ENCODE data around the gene DGAT2L6.
A peak's percentile ranks its signal among the peaks of the same experiment; 100 is the strongest.

The DGAT2L6 gene

DNA sequence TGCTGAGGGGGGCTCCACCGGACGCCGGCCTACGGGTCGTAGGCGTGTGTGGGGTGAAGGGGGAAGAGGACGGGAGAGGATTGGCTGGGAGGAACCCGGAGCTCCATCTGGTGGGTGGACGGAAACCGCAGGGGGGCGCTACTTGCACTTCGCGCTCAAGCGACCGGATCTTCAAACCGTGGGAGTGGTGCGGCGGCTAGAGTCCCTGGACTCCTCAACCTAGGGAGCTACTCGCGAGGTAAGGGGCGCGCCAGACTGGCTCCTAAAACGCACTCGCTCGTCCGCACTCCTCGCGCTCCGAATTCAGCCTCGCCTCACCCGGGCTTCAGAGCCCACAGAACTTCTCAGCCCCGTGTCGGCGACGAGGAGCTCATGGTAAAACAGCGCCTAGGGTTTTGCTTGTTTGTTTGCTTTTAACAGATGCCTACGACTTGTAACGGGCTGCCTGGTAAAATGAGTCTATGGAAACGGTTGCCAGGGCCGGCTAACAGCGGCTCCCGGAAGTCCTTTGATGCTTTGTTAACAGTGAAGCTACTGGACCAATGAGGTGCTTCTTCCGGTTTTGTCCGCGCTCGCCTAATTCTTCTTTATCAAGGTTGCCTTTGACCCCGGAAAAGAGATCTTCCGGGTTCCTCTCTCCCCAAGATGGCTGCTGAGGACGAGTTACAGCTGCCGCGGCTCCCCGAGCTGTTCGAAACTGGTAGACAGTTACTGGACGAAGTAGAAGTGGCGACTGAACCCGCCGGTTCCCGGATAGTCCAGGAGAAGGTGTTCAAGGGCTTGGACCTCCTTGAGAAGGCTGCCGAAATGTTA lies 43.8 kb upstream of the DGAT2L6 start, which contains the start of gene IGBP1:
Gene IGBP1, plus strand, starts transcription at position 145 of the 813 bp plus-strand sequence. Its CDS starts 501 bp downstream, at position 646.
- peak; percentile 63 for TF ChIP-seq CTCF (IDR thresholded peaks at IDR 0.05)
- H3K27ac ChIP-seq: peak within 1 kb of the TSS; percentile 92

GRCh38 chrX:70134116-70134477 lies 43.2 kb upstream of the DGAT2L6 start:
- Histone ChIP-seq H3K27me3 (ENCODE audit: control insufficient read depth, insufficient read depth, low read length) (no peaks in the 10 kb centered on the region), H3K4me1 (peaks cover 4% of the 10 kb centered on the region), H3K36me3 (ENCODE audit: control insufficient read depth, insufficient read depth, low read length) (no peaks in the 10 kb centered on the region), H3K9me3 (ENCODE audit: control insufficient read depth, low read length) (no peaks in the 10 kb centered on the region), H3K4me3 (ENCODE audit: low read depth, low read length) (peak overlapping the region; percentile 74), H3K9ac (peak overlapping the region; percentile 67), H3K27ac (peak overlapping the region; percentile 92), H2AFZ (peak overlapping the region; percentile 92), H3K79me2 (no peaks in the 10 kb centered on the region), H3K4me2 (ENCODE audit: low read length) (peak overlapping the region; percentile 64)
- no peak for TF ChIP-seq CTCF (IDR thresholded peaks at IDR 0.05)

More for the DNA sequence above, 43.8 kb upstream of the DGAT2L6 start, which contains the start of gene IGBP1:
- H3K36me3 ChIP-seq (ENCODE audit: control insufficient read depth, insufficient read depth, low read length): no peaks in the 10 kb centered on the region
- peak within 1 kb of the TSS; percentile 67 for H3K9ac ChIP-seq
- H3K27me3 ChIP-seq (ENCODE audit: control insufficient read depth, insufficient read depth, low read length): no peaks in the 10 kb centered on the region
- peak within 1 kb of the TSS; percentile 68 for H3K4me2 ChIP-seq (ENCODE audit: low read length)
- peak within 1 kb of the TSS; percentile 74 for H3K4me3 ChIP-seq (ENCODE audit: low read depth, low read length)
- no peaks in the 10 kb centered on the region for H3K79me2 ChIP-seq
- peaks cover 4% of the 10 kb centered on the region for H3K4me1 ChIP-seq
- H3K9me3 ChIP-seq (ENCODE audit: control insufficient read depth, low read length): no peaks in the 10 kb centered on the region
- peak within 1 kb of the TSS; percentile 92 for H2AFZ ChIP-seq

- Histone ChIP-seq H3K9me3 (ENCODE audit: control insufficient read depth, low read length) (no peaks in the 10 kb centered on the region), H3K4me2 (ENCODE audit: low read length) (no peak overlapping the region), H2AFZ (no peak overlapping the region), H3K36me3 (ENCODE audit: control insufficient read depth, insufficient read depth, low read length) (no peaks in the 10 kb centered on the region), H3K4me3 (ENCODE audit: low read depth, low read length) (no peak overlapping the region), H3K9ac (no peak overlapping the region), H3K27ac (no peak overlapping the region), H3K27me3 (ENCODE audit: control insufficient read depth, insufficient read depth, low read length) (no peaks in the 10 kb centered on the region), H3K4me1 (peaks cover 4% of the 10 kb centered on the region), H3K79me2 (no peaks in the 10 kb centered on the region)
- no peak for TF ChIP-seq CTCF (IDR thresholded peaks at IDR 0.05)
Observed at GRCh38 chrX:70138622-70139021, 38.7 kb upstream of the DGAT2L6 start.

GRCh38 chrX:70139736-70140135 lies 37.5 kb upstream of the DGAT2L6 start:
- Histone ChIP-seq H2AFZ (no peak overlapping the region), H3K36me3 (ENCODE audit: control insufficient read depth, insufficient read depth, low read length) (no peaks in the 10 kb centered on the region), H3K27me3 (ENCODE audit: control insufficient read depth, insufficient read depth, low read length) (no peaks in the 10 kb centered on the region), H3K4me3 (ENCODE audit: low read depth, low read length) (no peak overlapping the region), H3K4me2 (ENCODE audit: low read length) (no peak overlapping the region), H3K9ac (no peak overlapping the region), H3K27ac (no peak overlapping the region), H3K79me2 (no peaks in the 10 kb centered on the region), H3K9me3 (ENCODE audit: control insufficient read depth, low read length) (no peaks in the 10 kb centered on the region), H3K4me1 (peaks cover 4% of the 10 kb centered on the region)
- TF ChIP-seq CTCF (IDR thresholded peaks at IDR 0.05): no peak

GRCh38 chrX:70141373-70141772 lies 35.9 kb upstream of the DGAT2L6 start:
- Histone ChIP-seq H3K4me2 (ENCODE audit: low read length) (no peak overlapping the region), H3K79me2 (no peaks in the 10 kb centered on the region), H3K4me3 (ENCODE audit: low read depth, low read length) (no peak overlapping the region)

More at GRCh38 chrX:70141373-70141772, 35.9 kb upstream of the DGAT2L6 start:
- H2AFZ ChIP-seq: no peak overlapping the region
- H3K9ac ChIP-seq: no peak overlapping the region
- no peaks in the 10 kb centered on the region for H3K4me1 ChIP-seq
- no peak overlapping the region for H3K27ac ChIP-seq
- H3K9me3 ChIP-seq (ENCODE audit: control insufficient read depth, low read length): no peaks in the 10 kb centered on the region
- TF ChIP-seq CTCF (IDR thresholded peaks at IDR 0.05): no peak
- H3K36me3 ChIP-seq (ENCODE audit: control insufficient read depth, insufficient read depth, low read length): no peaks in the 10 kb centered on the region
- no peaks in the 10 kb centered on the region for H3K27me3 ChIP-seq (ENCODE audit: control insufficient read depth, insufficient read depth, low read length)

Measured in parathyroid adenoma (tissue), 2 donors.